ENCODE data around the gene STOML1. TPM values are rescaled to one million over a fixed set of nuclear protein-coding genes. Genes with fewer than 3 reads are reported as not detected.

The STOML1 gene
- total RNA-seq, 1 experiment from 2014 or later: 2.5 TPM

DNA sequence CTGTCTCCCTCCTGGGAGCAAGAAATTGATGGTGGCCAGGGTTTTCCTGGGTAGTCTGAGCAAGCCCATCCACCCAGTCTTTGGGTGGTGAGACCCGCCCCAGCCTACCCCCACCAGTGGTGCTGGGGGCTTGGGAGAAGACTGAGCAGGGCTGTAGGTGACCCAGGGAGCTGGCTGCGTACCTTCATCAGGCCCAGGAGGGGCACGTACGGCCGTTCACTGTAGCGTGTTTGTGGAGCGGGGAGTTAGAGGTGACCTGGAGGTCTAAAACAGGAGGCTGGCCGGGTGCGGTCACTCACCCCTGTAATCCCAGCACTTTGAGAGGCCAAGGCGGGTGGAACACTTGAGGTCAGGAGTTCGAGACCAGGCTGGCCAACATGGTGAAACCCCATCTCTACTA, 54.4 kb downstream of the STOML1 start:
- Mint-ChIP-seq H3K27me3 (ENCODE audit: low read depth) (peaks cover 3% of the 10 kb centered on the region), H3K9me3 (no peaks in the 10 kb centered on the region), H3K4me1 (peaks cover 18 to 23% of the 10 kb centered on the region in 2 experiments), H3K4me3 (no peak overlapping the region), H3K27ac (no peak overlapping the region), H3K36me3 (ENCODE audit: insufficient read depth in 1 of 3, low read depth in 3 of 3) (no peaks in the 10 kb centered on the region)
- H2BK20ac ChIP-seq (ENCODE audit: low read depth, low read length, poor library complexity, severe bottlenecking): no peak overlapping the region
- no peak overlapping the region for H2BK15ac ChIP-seq (ENCODE audit: low read depth, low read length)
- no peaks in the 10 kb centered on the region for H3K9me3 ChIP-seq (ENCODE audit: control insufficient read depth, low read depth, low read length)
- H3K9ac ChIP-seq (ENCODE audit: extremely low read depth, insufficient read length, low read length): no peak overlapping the region
- no CpG with 5 or more reads among the region's 11 CpGs for WGBS (ENCODE audit: extremely low coverage, insufficient read length, low lambda C conversion rate)
- no peak overlapping the region for H3K4ac ChIP-seq (ENCODE audit: low read depth, low read length)
- no peak overlapping the region for H2BK12ac ChIP-seq (ENCODE audit: insufficient read length, low read depth, low read length)
- no peaks in the 10 kb centered on the region for H3K79me2 ChIP-seq (ENCODE audit: insufficient read depth, low read length)
- H3K4me1 ChIP-seq (ENCODE audit: insufficient read depth, low read length): no peaks in the 10 kb centered on the region
- H4K91ac ChIP-seq (ENCODE audit: insufficient read length, low read depth, low read length): no peak overlapping the region
- H2BK5ac ChIP-seq (ENCODE audit: insufficient read length, low read length): no peak overlapping the region
- no peak overlapping the region for H2BK120ac ChIP-seq (ENCODE audit: low read depth, low read length, poor library complexity, severe bottlenecking)
- no peak overlapping the region for H4K8ac ChIP-seq (replicated peaks; ENCODE audit: insufficient read length, low read depth, low read length)
- H3K23me2 ChIP-seq (ENCODE audit: insufficient read length, low read depth, low read length, poor library complexity, severe bottlenecking): no peaks in the 10 kb centered on the region
- TF ChIP-seq, protein P1, sequence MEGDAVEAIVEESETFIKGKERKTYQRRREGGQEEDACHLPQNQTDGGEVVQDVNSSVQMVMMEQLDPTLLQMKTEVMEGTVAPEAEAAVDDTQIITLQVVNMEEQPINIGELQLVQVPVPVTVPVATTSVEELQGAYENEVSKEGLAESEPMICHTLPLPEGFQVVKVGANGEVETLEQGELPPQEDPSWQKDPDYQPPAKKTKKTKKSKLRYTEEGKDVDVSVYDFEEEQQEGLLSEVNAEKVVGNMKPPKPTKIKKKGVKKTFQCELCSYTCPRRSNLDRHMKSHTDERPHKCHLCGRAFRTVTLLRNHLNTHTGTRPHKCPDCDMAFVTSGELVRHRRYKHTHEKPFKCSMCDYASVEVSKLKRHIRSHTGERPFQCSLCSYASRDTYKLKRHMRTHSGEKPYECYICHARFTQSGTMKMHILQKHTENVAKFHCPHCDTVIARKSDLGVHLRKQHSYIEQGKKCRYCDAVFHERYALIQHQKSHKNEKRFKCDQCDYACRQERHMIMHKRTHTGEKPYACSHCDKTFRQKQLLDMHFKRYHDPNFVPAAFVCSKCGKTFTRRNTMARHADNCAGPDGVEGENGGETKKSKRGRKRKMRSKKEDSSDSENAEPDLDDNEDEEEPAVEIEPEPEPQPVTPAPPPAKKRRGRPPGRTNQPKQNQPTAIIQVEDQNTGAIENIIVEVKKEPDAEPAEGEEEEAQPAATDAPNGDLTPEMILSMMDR (conservative IDR thresholded peaks at IDR 0.05): no peak
- no peak overlapping the region for H3K56ac ChIP-seq (ENCODE audit: insufficient read length, low read depth, low read length)
- H2AFZ ChIP-seq (ENCODE audit: low read length): no peak overlapping the region
- no peak for DNase-seq
- no peaks in the 10 kb centered on the region for H4K20me1 ChIP-seq (ENCODE audit: control insufficient read depth, insufficient read depth, insufficient read length)
- H3K14ac ChIP-seq (ENCODE audit: insufficient read depth, low read length): no peak overlapping the region
- H3T11ph ChIP-seq (ENCODE audit: low read length): no peak overlapping the region
- H3K23ac ChIP-seq (ENCODE audit: insufficient read length, low read depth, low read length): no peak overlapping the region
- no peak overlapping the region for H2AK5ac ChIP-seq (ENCODE audit: insufficient read length, low read length)
- H3K18ac ChIP-seq (ENCODE audit: insufficient read length, low read depth, low read length): no peak overlapping the region
- H3K27ac ChIP-seq (ENCODE audit: insufficient read length, low read depth, low read length): no peak overlapping the region
- no peak overlapping the region for H3K4me2 ChIP-seq (ENCODE audit: insufficient read depth, insufficient read length, low read length)
- no peaks in the 10 kb centered on the region for H3K27me3 ChIP-seq (ENCODE audit: insufficient read depth, low read length)
- H3K79me1 ChIP-seq (ENCODE audit: insufficient read depth, low read depth, low read length, poor library complexity, severe bottlenecking): no peaks in the 10 kb centered on the region
- no peak overlapping the region for H4K5ac ChIP-seq (ENCODE audit: insufficient read length, low read depth, low read length)

Data from H9 (cell line).